GM19438 (cell line): ENCODE measurements around the gene NLRC4.
"Not testable (repeated sequence)": the region's sequence is repeated elsewhere in the genome, so short reads cannot be mapped to it uniquely, and the experiment has no call there.

Experiments
- ATAC-seq: cut with Tn5 transposase; IDR thresholded peaks from one replicate; pipeline ENCODE4 v1.9.1; 2021; ENCODE audit warnings: low read depth; ENCODE audit not compliant: unreplicated experiment

NLRC4 gene

GRCh38 chr2:32264422-32265105 is at the start of gene NLRC4:
Gene NLRC4 (minus strand): TSS chr2:32264886. CDS start chr2:32256775, 8,111 bp downstream.
- ATAC-seq = peak; percentile 97

- ATAC-seq = no peak
Observed at GRCh38 chr2:32310577-32310976, 45.9 kb upstream of the NLRC4 start.

GRCh38 chr2:32293966-32294562 is 29.4 kb upstream of the NLRC4 start:
- ATAC-seq = not testable (repeated sequence)

GRCh38 chr2:32293493-32293892 is 28.8 kb upstream of the NLRC4 start:
- ATAC-seq = not testable (repeated sequence)

GRCh38 chr2:32291746-32292145 is 27.1 kb upstream of the NLRC4 start:
- no peak for ATAC-seq

- no peak for ATAC-seq
Observed at GRCh38 chr2:32290000-32290339, 25.3 kb upstream of the NLRC4 start.

- ATAC-seq = no peak
Observed at GRCh38 chr2:32289165-32289999, 24.7 kb upstream of the NLRC4 start.

GRCh38 chr2:32284321-32284720 is 19.6 kb upstream of the NLRC4 start:
- no peak for ATAC-seq

- ATAC-seq = no peak
Observed at GRCh38 chr2:32278478-32278853, 13.8 kb upstream of the NLRC4 start.

GRCh38 chr2:32277674-32278477 is 13.2 kb upstream of the NLRC4 start, which contains the start of gene YIPF4:
Gene YIPF4 (plus strand): TSS chr2:32277904. CDS start chr2:32278156, 252 bp downstream.
- peak; percentile 98 for ATAC-seq

- no peak for ATAC-seq
Observed at GRCh38 chr2:32277363-32277673, 12.6 kb upstream of the NLRC4 start.

GRCh38 chr2:32275790-32276189 is 11.1 kb upstream of the NLRC4 start:
- not testable (repeated sequence) for ATAC-seq

GRCh38 chr2:32274289-32274688 is 9.6 kb upstream of the NLRC4 start:
- no peak for ATAC-seq

GRCh38 chr2:32272279-32272678 is 7.6 kb upstream of the NLRC4 start:
- no peak for ATAC-seq

- ATAC-seq = no peak
Observed at GRCh38 chr2:32271063-32271462, 6.4 kb upstream of the NLRC4 start.

GRCh38 chr2:32262105-32262504 is 2.6 kb downstream of the NLRC4 start:
- ATAC-seq = no peak

GRCh38 chr2:32260376-32260775 is 4.3 kb downstream of the NLRC4 start:
- no peak for ATAC-seq

GRCh38 chr2:32258242-32258641 is 6.4 kb downstream of the NLRC4 start:
- no peak for ATAC-seq

GRCh38 chr2:32250290-32250689 is 14.4 kb downstream of the NLRC4 start:
- ATAC-seq = no peak

- no peak for ATAC-seq
Observed at GRCh38 chr2:32249731-32250236, 14.9 kb downstream of the NLRC4 start.

GRCh38 chr2:32248299-32248698 is 16.4 kb downstream of the NLRC4 start:
- no peak for ATAC-seq
